Kasumi-1 (cell line): ENCODE data around the gene GRAMD1A.
A peak's percentile ranks its signal among the peaks of the same experiment; 100 is the strongest.

Experiments used
- DNase-seq, 2 experiments: peaks; one replicate each; lab custom pipeline; 2025; lab: John Stamatoyannopoulos, UW

GRAMD1A gene

GRCh38 chr19:35053667-35054293, 53.7 kb downstream of the GRAMD1A start:
- no peak for DNase-seq

- no peak for DNase-seq
Observed at GRCh38 chr19:35054626-35055025, 54.5 kb downstream of the GRAMD1A start.

DNA sequence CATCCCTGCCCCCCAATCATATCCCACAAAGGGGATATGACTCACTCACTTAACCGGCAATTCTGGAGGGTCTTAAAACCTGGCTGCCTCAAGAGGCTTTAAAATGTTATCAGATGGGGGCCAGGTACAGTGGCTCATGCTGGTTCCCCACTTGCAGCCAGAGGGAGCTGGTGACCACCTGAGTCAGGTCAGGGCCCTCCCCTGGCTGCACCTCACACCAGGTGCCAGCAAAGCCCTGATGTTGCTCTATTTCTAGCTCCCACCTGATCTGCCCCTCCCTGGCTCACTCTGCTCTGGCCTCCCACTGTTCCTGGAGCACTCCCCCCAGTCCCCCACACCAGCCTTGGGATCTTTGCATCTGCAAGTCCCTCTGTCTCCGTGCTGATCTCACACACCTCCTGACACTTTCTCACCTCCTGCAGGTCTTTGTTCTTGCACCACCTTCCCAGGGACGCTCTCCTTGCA, 55.6 kb downstream of the GRAMD1A start:
- DNase-seq, result no peak

GRCh38 chr19:35056513-35057063, 56.5 kb downstream of the GRAMD1A start:
- no peak for DNase-seq

- DNase-seq, result no peak
Observed at GRCh38 chr19:35058370-35058769, 58.2 kb downstream of the GRAMD1A start.

DNA sequence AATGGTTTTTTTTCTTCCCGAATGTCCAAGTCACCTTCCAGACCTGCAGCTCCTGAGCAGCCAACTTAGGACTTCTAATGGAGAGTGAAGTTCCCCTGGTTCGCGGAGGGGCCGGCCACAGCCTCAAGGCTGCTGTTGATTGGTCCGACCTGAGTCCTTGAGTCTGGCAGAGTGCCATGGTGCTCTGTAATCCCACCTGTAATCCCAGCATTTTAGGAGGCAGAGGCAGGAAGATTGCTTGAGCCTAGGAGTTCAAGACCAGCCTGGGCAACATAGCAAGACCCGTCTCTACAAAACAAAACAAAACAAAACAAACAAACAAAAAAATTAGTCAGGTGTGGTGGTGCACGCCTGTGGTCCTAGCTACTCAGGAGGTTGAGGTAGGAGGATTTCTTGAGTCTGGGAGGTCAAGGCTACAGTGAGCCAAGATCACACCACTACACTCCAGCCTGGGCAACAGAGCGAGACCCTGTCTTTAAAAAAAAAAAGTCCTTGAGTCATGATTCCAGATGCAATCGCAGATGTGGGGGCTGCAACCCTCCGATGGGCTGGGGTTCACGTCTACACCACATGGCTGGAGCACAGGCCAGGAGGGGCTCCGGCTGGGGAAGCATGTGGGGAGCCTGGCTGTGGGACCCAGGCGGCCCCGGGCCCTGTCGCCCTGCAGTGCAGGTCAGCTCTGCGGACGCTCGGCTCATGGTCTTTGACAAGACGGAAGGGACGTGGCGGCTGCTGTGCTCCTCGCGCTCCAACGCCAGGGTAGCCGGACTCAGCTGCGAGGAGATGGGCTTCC, 59.1 kb downstream of the GRAMD1A start:
- DNase-seq, result no peak

DNA sequence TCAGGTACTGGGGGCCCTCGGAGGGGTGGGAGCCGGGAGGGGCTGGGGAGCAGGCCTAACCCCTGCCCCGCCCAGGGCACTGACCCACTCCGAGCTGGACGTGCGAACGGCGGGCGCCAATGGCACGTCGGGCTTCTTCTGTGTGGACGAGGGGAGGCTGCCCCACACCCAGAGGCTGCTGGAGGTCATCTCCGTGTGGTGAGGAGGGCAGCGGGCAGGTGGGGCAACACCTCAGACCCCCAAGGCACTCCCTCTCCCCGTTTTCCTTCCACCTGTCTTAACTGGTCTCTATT, 59.6 kb downstream of the GRAMD1A start:
- DNase-seq, result no peak

- DNase-seq, result no peak
Observed at GRCh38 chr19:35060160-35060855, 60.2 kb downstream of the GRAMD1A start.

DNA sequence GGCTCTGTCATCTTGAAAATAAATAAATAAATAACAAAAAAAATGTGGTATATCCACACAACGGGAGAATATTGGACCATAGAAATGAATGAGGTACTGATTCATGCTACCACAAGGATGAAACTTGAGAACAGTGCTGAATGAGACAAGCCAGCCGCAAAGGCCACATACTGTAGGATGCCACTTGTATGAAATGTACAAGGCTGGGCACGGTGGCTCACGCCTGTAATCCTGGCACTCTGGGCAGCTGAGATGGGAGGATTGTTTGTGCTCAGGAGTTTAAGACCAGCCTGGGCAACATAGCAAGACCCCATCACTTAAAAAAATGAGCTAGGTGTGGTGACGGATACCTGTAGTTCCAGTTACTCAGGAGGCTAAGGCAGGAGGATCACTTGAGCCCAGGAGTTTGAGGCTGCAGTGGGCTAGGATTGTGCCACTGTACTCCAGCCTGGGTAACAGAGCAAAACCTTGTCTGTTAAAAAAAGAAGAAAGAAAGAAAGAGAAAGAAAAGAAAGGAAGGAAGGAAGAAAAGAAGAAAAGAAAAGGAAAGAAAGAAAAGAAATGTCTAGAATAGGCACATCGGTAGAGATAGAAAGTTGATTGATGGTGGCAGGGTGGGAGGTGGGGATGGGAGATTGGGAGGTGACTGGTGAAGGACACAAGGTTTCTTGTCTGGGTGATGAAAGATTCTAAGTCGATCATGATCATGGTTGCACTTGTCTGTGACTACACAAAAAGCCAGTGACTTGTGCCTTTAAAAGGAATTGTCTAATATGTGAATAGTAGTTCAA, 61.7 kb downstream of the GRAMD1A start:
- DNase-seq, result no peak

GRCh38 chr19:35062942-35063341, 62.8 kb downstream of the GRAMD1A start:
- DNase-seq, result no peak

GRCh38 chr19:35063940-35064818, 64.1 kb downstream of the GRAMD1A start:
- DNase-seq, result no peak

- no peak for DNase-seq
Observed at GRCh38 chr19:35065574-35065973, 65.5 kb downstream of the GRAMD1A start.

DNA sequence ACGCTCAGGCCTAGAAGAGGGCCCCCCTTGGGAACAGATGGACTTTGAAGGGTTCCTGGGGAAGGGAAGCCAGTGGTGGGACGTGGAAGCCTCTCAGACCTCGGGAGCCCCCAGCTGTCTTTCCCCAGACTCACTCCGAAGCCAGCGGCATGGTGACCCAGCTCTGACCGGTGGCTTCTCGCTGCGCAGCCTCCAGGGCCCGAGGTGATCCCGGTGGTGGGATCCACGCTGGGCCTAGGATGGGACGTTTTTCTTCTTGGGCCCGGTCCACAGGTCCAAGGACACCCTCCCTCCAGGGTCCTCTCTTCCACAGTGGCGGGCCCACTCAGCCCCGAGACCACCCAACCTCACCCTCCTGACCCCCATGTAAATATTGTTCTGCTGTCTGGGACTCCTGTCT, 66.0 kb downstream of the GRAMD1A start:
- DNase-seq, result no peak

- DNase-seq, result peak; percentile 77 to 84
Observed at GRCh38 chr19:35066691-35067563, 66.8 kb downstream of the GRAMD1A start.

DNA sequence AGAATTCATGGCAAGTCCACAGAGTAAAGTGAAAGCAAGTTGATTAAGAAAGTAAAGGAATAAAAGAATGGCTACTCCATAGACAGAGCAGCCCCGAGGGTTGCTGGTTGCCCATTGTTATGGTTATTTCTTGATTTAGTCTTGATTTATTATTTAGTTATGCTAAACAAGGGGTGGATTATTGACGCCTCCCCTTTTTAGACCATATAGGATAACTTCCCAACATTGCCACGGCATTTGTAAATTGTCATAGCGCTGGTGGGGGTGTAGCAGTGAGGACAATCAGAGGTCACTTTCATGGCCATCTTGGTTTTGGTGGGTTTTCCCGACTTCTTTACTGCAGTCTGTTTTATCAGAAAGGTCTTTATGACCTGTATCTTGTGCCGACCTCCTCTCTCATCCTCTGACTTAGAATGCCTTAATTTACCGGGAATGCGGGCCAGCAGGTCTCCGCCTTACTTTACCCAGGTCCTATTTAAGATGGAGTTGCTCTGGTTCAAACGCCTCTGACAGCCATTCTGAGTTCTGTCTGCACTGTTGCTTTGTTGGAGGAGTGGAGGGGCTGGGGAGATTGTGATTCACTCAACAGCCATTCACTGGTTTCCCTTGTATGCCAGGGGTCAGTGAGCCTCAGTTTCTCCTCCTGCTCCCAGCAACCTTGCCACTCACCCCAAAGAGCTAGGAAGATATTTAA, 69.0 kb downstream of the GRAMD1A start:
- DNase-seq, result no peak

- DNase-seq, result no peak
Observed at GRCh38 chr19:35069696-35070095, 69.6 kb downstream of the GRAMD1A start.

GRCh38 chr19:35070471-35070870, 70.3 kb downstream of the GRAMD1A start:
- DNase-seq, result no peak

DNA sequence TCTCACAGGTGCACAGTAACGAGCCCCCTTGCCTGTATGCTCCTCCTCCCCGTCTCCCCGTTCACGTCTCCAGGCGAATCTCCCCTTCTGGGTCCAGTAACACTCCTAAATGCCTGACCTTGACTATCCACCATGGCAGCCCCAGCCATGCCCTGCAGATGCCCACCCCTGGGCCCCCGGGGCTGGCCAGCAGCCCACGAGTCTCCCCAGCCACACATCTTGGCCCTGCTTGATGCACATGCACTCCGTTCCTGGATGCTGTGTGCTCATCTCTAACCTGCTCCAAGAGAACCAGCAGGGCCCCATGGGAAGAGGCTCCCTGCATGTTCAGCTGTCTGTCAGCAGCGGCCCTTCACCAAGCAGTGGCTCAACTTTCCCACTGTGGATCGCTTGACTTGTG, 73.4 kb downstream of the GRAMD1A start:
- DNase-seq, result no peak

GRCh38 chr19:35073941-35074340, 73.8 kb downstream of the GRAMD1A start:
- no peak for DNase-seq
